Vagina (tissue), 2 donors: ENCODE measurements around the gene TMEM25.

ENCODE experiments used
- POLR2A ChIP-seq, 2 donors: fragments of 450-650 bp; IDR thresholded peaks; one replicate each; pipeline ENCODE4 v1.6.1; 2017; ENCODE audit warnings: antibody characterized with exemption in 2 of 2, mild to moderate bottlenecking in 2 of 2, moderate library complexity in 2 of 2
- POLR2AphosphoS5 ChIP-seq, 2 donors: sonication (generic); formaldehyde crosslinking; IDR thresholded peaks; one replicate each; pipeline ENCODE4 v1.9.0; 2017; ENCODE audit warnings: antibody characterized with exemption in 2 of 2, mild to moderate bottlenecking in 2 of 2, low read depth in 1 of 2; ENCODE audit not compliant: insufficient read depth in 1 of 2
- TF ChIP-seq, protein P1 (sequence below), 3 experiments: fragments of 450-650 bp in 2 of 3; fragments of 200-600 bp in 1 of 3; sonication (generic) in 1 of 3; IDR thresholded peaks; one replicate each; pipeline ENCODE4 v1.5.1; 2017 to 2019; ENCODE audit warnings: antibody characterized with exemption in 3 of 3, mild to moderate bottlenecking in 2 of 3, moderate library complexity in 2 of 3

DNA sequence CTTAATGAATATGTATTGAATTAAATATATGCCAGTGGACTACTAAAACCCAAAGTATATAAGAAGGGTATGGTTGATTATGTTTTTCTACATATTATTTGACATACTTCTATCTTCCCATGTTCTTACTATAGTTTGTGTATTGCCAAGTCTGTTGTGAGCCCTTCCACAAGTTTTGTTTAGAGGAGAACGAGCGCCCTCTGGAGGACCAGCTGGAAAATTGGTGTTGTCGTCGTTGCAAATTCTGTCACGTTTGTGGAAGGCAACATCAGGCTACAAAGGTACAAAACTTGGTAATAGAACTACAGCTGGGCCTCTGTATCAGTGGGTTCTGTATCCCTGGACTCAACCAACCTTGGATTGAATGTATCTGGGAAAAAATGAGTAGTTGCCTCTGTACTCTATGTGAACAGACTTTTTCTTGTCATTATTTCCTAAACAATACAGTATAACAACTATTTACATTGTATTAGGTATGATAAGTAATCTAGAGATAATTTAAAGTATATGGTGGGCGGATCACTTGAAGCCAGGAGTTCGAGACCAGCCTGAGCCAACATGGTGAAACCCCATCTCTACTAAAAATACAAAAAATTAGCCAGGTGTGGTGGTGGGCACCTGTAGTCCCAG lies 42.4 kb upstream of the TMEM25 start:
- TF ChIP-seq, protein P1, sequence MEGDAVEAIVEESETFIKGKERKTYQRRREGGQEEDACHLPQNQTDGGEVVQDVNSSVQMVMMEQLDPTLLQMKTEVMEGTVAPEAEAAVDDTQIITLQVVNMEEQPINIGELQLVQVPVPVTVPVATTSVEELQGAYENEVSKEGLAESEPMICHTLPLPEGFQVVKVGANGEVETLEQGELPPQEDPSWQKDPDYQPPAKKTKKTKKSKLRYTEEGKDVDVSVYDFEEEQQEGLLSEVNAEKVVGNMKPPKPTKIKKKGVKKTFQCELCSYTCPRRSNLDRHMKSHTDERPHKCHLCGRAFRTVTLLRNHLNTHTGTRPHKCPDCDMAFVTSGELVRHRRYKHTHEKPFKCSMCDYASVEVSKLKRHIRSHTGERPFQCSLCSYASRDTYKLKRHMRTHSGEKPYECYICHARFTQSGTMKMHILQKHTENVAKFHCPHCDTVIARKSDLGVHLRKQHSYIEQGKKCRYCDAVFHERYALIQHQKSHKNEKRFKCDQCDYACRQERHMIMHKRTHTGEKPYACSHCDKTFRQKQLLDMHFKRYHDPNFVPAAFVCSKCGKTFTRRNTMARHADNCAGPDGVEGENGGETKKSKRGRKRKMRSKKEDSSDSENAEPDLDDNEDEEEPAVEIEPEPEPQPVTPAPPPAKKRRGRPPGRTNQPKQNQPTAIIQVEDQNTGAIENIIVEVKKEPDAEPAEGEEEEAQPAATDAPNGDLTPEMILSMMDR (IDR thresholded peaks at IDR 0.05) = peak; percentile 73 to 88 (median 86)
- TF ChIP-seq POLR2AphosphoS5 (IDR thresholded peaks at IDR 0.05; ENCODE audit: insufficient read depth in 1 of 2, low read depth in 1 of 2) (peak in 1 of 2 donors; percentile 20), POLR2A (IDR thresholded peaks at IDR 0.05) (no peak)
